LNCAP (cell line): ENCODE data around the gene ABCC1.

ENCODE experiments used
- CTCF ChIP-seq: fragments of 450-650 bp; IDR thresholded peaks from 2 replicates; pipeline ENCODE4 v1.5.1; 2017; ENCODE audit warnings: mild to moderate bottlenecking

ABCC1 gene

GRCh38 chr16:16151315-16151714, 201.9 kb downstream of the ABCC1 start:
- no peak for TF ChIP-seq CTCF

- no peak for TF ChIP-seq CTCF
Observed at GRCh38 chr16:16154281-16154951, 205.0 kb downstream of the ABCC1 start.

DNA sequence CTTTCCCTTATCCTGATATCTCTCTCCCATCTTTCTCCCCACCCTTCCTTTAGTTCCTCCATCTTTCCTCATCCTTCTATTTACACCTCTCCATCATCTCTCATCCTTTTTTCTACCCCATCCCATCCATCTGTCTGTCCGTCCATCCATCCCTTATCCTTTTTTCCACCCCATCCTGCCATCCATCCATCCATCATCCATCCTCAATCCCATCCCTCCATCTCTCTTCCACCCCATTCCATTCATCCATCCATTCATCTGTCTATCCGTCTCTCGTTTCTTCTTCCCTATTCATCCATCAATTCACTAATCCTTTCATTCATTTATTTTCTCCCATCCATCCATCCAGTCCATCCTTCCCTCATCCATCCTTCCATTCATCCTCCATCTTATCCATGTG, 205.8 kb downstream of the ABCC1 start:
- TF ChIP-seq CTCF, result no peak

DNA sequence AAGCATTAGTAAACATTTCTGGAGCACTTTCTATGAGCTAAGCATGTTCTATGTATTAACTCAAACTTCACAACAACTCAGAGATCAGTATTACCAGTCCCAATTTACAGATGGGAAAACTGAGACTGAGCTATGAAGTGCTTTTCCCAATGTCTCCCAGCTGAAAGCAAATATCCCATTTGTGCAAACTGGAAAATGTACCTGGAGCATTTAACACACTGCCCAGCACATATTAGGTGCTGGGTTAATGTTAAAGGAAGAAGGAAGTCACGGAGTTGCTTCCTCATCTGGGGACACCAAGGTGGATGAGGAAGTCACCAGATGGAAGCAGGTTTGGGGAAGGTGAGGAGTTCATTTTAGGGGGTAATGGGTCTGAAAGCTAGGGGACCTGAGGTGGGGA, 207.8 kb downstream of the ABCC1 start:
- TF ChIP-seq CTCF, result no peak

GRCh38 chr16:16158082-16158658, 208.8 kb downstream of the ABCC1 start:
- TF ChIP-seq CTCF, result no peak

DNA sequence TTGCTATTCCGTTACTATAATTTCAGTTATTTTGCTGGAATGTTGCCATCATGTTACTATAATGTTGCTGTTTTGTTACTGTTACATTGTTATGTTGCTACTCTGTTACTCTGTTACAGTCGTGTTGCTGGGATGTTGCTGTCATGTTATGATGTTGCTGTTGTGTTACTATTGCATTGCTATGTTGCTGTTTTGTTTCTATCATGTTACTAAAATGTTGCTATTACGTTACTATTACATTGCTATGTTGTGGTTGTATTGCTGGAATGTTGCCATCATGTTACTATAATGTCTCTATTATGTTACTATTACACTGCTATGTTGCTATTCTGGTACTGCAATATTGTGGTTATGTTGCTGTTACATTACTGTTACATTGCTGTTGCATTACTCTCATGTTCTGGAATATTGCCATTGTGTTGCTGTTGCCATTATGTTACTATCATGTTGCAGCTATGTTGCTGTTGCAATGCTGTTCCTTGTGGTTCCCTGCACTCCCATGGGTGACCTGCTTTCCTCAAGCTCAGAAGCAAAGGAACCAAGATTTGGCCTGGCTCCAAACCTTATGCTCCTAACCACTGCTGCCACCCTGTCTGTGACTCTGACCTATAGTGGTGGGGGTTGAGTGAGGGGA, 209.4 kb downstream of the ABCC1 start:
- no peak for TF ChIP-seq CTCF

DNA sequence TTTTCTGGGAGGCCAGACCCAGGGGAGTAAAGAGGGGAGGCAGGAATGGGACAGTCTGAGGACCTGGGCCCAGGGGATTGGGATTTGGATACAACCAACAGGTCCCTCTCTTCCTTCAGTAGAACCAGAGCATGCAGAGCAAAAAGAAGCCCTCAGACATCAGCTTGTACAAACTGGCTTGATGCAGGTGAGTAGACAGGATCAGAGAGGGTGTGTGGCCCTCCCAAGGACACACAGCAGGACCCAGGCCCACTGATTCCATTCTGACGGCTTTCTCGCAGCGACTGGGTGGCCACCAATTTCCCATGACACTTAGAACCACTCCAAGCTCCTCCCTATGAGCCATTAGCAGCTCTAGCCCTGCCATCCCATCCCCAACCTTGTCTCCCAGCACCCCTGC, 210.2 kb downstream of the ABCC1 start:
- TF ChIP-seq CTCF, result no peak
